ENCODE measurements around the gene DOK4. TPM values are rescaled to one million over a fixed set of nuclear protein-coding genes. Genes with fewer than 3 reads are reported as not detected.
"Not testable (repeated sequence)": the region's sequence is repeated elsewhere in the genome, so short reads cannot be mapped to it uniquely, and the experiment has no call there.

Gene DOK4
- total RNA-seq, 1 experiment from 2014 or later, result 13.0 TPM

- H3K27ac ChIP-seq, result no peak overlapping the region
- H3K4me1 ChIP-seq, result peaks cover 3% of the 10 kb centered on the region; the same call in 1 of the 2 replicates
- peaks cover 59% of the 10 kb centered on the region for H3K27me3 ChIP-seq
- no peak overlapping the region for H3K4me3 ChIP-seq
- no peaks in the 10 kb centered on the region for H3K9me3 ChIP-seq (replicated peaks)
- DNase-seq, result no peak
- no peaks in the 10 kb centered on the region for H3K36me3 ChIP-seq
These were observed 14.4 kb upstream of the DOK4 start for GRCh38 chr16:57500578-57501111.

DNA sequence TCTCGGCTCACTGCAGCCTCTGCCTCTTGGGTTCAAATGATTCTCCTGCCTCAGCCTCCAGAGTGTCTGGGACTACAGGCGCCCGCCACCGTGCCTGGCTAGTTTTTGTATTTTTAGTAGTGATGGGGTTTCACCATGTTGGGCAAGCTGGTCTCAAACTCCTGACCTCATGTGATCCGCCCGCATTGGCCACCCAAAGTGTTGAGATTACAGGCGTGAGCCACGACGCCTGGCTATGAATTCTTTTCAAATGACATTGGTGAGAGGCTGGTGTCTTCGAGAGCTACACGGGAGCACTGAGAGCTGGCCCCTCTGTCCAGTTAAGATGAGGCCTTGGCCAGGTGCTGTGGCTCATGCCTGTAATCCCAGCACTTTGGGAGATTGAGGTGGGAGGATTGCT is 13.6 kb upstream of the DOK4 start:
- H3K27me3 ChIP-seq, result peaks cover 52% of the 10 kb centered on the region
- H3K9me3 ChIP-seq (replicated peaks); H3K4me1 ChIP-seq; H3K36me3 ChIP-seq; DNase-seq; H3K4me3 ChIP-seq; H3K27ac ChIP-seq: not testable (repeated sequence)

DNA sequence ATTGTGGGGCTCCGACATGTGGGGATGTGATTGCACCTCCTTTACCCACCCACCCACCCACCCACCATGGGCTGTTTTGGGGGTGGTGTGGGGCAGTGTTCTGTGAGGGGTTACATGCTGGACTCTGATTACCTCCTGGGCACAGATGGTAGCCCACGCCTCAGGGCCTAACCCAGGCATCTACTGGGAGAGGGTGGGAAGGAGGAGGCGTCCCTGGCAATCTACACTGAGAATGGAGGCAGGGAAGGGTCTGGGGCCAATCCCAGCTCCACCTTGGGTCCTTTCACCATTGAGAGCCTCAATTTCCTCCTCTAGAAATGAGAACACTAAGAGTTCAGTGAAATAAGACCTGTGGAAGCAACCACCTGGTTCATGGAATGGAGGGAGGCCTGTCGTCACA is 11.7 kb upstream of the DOK4 start:
- Histone ChIP-seq H3K27me3 (peaks cover 40% of the 10 kb centered on the region), H3K27ac (no peak overlapping the region), H3K4me1 (peaks cover 3% of the 10 kb centered on the region; the same call in 1 of the 2 replicates), H3K9me3 (replicated peaks) (no peaks in the 10 kb centered on the region), H3K4me3 (no peak overlapping the region), H3K36me3 (no peaks in the 10 kb centered on the region)
- no peak for DNase-seq

DNA sequence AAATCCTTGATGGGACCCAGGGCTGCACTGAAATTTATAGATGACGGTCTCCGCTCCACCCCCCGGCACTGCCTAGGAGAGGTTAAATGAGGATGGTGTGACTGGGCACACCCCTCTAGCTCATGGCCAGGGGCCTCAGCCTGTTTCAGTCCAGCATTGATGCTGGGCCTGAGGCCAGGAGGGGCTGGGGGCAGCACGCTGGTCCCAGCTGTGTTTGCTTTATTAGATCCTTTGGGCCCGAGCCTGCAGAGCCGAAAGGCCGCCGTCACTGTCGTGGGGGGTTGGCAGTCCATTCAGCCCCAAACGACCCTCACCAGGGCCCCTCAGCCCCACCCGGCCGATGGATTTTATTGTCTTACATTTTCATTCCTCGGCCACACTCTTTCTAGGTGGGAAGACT is 10.8 kb upstream of the DOK4 start:
- Histone ChIP-seq H3K4me1 (peaks cover 3% of the 10 kb centered on the region; the same call in 1 of the 2 replicates), H3K36me3 (no peaks in the 10 kb centered on the region), H3K27me3 (peaks cover 38% of the 10 kb centered on the region), H3K27ac (no peak overlapping the region), H3K9me3 (replicated peaks) (no peaks in the 10 kb centered on the region), H3K4me3 (no peak overlapping the region)
- no peak for DNase-seq

GRCh38 chr16:57493767-57494166 is 7.5 kb upstream of the DOK4 start:
- no peak for DNase-seq
- H3K36me3 ChIP-seq, result no peaks in the 10 kb centered on the region
- H3K9me3 ChIP-seq (replicated peaks), result no peaks in the 10 kb centered on the region
- peaks cover 18% of the 10 kb centered on the region; the same call in 1 of the 2 replicates for H3K27me3 ChIP-seq
- no peak overlapping the region for H3K4me3 ChIP-seq
- no peak overlapping the region for H3K27ac ChIP-seq
- H3K4me1 ChIP-seq, result no peaks in the 10 kb centered on the region

GRCh38 chr16:57489229-57489628 is 2.9 kb upstream of the DOK4 start:
- DNase-seq, result no peak
- Histone ChIP-seq H3K27me3 (peaks cover 21% of the 10 kb centered on the region), H3K27ac (no peak overlapping the region), H3K36me3 (no peaks in the 10 kb centered on the region), H3K4me3 (no peak overlapping the region), H3K4me1 (no peaks in the 10 kb centered on the region; the same call in 1 of the 2 replicates), H3K9me3 (replicated peaks) (no peaks in the 10 kb centered on the region)

DNA sequence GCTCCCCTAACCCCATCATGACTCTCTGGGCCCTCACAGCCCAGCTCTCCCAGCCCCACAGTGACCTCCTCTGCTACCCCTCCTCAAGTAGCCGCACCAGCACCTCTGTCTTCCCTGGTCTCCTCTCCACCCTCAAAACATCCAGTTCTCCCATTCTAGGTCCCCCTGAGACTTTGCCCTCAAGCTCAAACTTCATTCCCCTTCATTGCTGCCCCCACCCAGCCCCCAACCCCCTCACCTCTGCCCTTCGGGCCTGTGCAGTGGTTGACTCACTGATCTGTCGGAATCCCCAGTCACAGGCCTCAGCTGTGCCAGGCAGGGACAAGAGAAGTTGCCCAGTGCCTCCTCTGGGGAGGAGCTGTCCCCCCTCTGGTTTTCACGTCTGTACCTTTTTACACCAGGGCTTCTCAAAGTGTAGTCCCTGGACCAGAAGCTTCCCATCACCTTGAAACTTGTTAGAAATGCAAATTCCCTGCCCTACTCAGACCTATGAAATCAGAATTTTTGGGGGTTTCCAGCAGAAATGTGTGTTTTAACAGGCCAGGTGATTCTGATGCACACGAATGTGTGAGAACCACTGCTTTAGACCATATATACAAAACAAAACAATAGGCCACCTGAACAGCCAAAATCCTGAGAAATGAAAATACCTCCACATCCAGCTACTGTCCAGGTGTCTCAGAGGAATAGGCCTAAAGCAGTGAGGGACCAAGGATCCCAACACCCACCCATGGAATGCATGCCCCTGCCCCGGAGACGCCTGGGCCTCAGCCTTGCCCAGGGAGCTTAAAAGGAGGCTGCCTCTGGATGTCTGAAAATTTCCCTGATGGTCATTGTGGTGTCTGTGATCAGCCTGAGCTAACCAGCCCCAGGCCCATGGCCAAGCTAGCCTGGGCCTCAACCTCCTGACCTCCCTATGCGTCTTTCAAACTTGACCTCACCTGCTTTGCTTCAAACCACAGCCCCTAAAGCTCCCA is 853 bp upstream of the DOK4 start:
- H3K27me3 ChIP-seq, result peaks cover 19% of the 10 kb centered on the region
- no peaks in the 10 kb centered on the region for H3K36me3 ChIP-seq
- no peaks in the 10 kb centered on the region for H3K9me3 ChIP-seq (replicated peaks)
- peak overlapping the region; percentile 81 for H3K4me3 ChIP-seq
- no peak overlapping the region for H3K27ac ChIP-seq
- no peaks in the 10 kb centered on the region; the same call in 1 of the 2 replicates for H3K4me1 ChIP-seq
- DNase-seq, result no peak

DNA sequence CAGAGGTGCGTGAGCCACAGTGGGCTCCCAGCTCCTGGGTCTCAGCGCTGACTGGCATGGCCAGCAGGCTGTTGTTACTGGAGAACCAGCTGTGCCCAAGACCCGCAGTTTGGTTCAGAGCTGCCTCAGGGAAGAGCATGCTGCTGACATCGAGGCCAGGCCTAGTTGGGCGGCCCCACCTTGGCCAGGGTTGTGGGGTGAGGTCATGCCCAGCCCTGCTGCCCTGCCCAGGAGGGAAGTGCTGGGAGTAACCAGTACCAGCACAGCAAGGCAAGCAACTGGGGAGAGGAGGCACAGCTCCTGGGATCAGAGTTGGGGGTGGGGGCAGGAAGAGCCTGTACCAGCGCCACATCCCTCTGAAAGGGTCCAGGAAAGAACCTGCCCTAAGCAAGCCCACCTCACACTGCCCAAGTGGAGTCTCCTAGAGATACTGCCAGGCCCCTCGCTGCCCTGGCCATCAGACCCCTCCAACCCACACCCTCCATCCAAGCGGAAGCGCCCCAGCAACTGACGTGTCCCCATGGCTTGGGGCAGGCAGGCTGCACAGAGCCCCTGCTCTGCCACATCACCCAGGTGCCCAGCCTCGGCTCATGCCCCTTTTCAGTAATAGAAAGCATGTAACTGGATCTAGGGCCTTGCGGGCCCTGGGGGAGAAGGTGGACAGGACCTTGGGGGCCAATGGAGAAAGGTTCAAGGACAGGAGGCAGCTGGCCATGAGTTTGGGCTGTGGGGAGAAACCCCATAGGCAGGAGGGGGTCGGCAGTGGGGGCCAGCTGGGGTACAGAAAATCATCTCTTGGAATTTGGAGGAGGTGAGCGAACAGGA is 990 bp downstream of the DOK4 start:
- Histone ChIP-seq H3K4me3 (peak overlapping the region; percentile 81), H3K9me3 (replicated peaks) (no peaks in the 10 kb centered on the region), H3K27me3 (peaks cover 11% of the 10 kb centered on the region), H3K27ac (no peak overlapping the region), H3K36me3 (no peaks in the 10 kb centered on the region), H3K4me1 (no peaks in the 10 kb centered on the region; the same call in 1 of the 2 replicates)
- DNase-seq, result no peak

GRCh38 chr16:57484515-57485005 is 1.7 kb downstream of the DOK4 start:
- Histone ChIP-seq H3K9me3 (replicated peaks) (no peaks in the 10 kb centered on the region), H3K27me3 (peaks cover 11% of the 10 kb centered on the region), H3K36me3 (no peaks in the 10 kb centered on the region), H3K27ac (no peak overlapping the region), H3K4me1 (no peaks in the 10 kb centered on the region; the same call in 1 of the 2 replicates), H3K4me3 (no peak overlapping the region)
- no peak for DNase-seq

DNA sequence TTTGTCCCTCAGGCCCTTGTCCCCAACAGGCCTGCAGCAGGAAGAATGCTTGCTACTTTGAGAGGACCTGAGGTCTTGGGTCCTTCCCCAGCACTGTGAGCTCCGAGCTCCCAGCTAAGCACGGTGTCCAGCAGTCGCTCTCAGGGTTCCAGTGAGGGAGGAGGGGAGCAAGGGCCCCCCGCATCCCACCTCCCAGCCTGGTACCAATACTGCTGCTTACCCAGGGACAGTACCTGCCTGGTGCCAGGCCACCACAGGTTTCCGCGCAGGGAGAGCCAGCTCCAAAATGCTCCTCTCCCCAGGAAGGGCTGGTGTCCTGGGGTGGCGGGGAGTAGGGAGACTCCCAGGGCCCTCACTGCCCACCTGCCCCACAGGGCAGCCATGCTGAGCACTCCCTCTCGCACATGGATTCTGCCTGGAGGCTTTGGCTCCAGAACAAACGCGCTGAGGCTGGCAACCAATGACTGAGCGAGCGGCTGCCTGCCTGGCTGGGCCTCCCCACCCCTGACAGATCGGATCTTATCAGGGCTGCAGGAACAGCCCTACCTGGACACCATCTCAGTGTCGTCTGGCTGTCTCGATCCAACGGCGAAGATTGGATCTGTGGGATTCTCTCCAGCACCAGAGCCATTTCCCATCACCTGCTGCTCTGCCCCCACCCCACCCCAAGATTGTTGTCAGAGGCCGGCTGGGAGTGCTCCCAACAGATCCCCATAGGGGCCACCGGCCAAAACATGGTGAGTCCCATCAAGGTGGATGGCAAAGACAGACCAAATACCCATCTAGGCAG is 2.4 kb downstream of the DOK4 start:
- Histone ChIP-seq H3K27me3 (peaks cover 11% of the 10 kb centered on the region), H3K27ac (no peak overlapping the region), H3K9me3 (replicated peaks) (no peaks in the 10 kb centered on the region), H3K4me1 (no peaks in the 10 kb centered on the region; the same call in none of the 2 replicates), H3K36me3 (no peaks in the 10 kb centered on the region), H3K4me3 (no peak overlapping the region)
- no peak for DNase-seq

DNA sequence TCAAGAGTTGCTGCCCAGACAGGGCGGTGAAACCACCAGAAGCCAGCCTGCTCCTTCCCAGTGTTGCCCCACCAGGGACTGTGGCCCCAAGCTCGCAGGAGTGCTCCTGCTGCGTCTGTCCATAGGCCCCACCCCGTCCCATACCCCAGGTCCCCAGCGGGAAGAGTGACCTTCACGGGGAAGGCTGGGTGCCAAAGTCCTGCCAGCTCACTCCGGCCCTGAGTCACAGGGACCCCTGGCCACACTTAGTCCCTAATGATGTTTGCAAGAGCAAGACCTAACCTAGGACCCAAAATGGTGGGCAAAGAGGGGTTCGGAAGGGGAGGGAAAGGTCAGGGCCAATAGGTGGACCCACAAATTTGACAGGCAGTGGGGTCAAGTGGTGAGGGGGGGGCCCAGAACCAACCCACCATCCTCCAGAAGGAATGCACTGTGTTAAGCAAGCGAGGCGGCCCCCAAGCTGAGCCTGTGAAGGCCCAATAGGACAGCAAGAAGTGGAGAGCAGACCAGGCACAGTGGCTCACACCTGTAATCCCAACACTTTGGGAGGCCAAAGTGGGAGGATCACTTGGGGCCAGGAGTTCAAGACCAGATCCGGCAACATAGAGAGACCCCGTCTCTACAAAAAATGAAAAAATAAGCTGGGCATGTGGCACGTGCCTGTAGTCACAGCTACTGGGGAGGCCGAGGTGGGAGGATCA is 3.3 kb downstream of the DOK4 start:
- H3K27me3 ChIP-seq, result peaks cover 11% of the 10 kb centered on the region
- H3K4me1 ChIP-seq, result no peaks in the 10 kb centered on the region; the same call in none of the 2 replicates
- H3K27ac ChIP-seq, result no peak overlapping the region
- no peak overlapping the region for H3K4me3 ChIP-seq
- no peaks in the 10 kb centered on the region for H3K36me3 ChIP-seq
- no peaks in the 10 kb centered on the region for H3K9me3 ChIP-seq (replicated peaks)
- no peak for DNase-seq

GRCh38 chr16:57481421-57481820 is 4.9 kb downstream of the DOK4 start:
- DNase-seq, result no peak
- Histone ChIP-seq H3K4me3 (no peak overlapping the region), H3K4me1 (no peaks in the 10 kb centered on the region; the same call in 1 of the 2 replicates), H3K36me3 (no peaks in the 10 kb centered on the region), H3K27me3 (0 out of 2 replicates have a peak, but pooled peaks cover 5% of the 10 kb centered on the region), H3K9me3 (replicated peaks) (no peaks in the 10 kb centered on the region), H3K27ac (no peak overlapping the region)

- H3K4me3 ChIP-seq, result peak overlapping the region; percentile 52; the same call in 1 of the 2 replicates
- no peaks in the 10 kb centered on the region for H3K9me3 ChIP-seq (replicated peaks)
- no peak for DNase-seq
- 0 out of 2 replicates have a peak, but pooled peaks cover 5% of the 10 kb centered on the region for H3K27me3 ChIP-seq
- no peak overlapping the region for H3K27ac ChIP-seq
- no peaks in the 10 kb centered on the region for H3K36me3 ChIP-seq
- H3K4me1 ChIP-seq, result no peaks in the 10 kb centered on the region; the same call in 1 of the 2 replicates
These were observed 5.5 kb downstream of the DOK4 start for GRCh38 chr16:57480754-57481230.

Measured in SJCRH30 (cell line).